ENCODE data around the gene SRGAP3.
A peak's percentile ranks its signal among the peaks of the same experiment; 100 is the strongest.

The SRGAP3 gene

DNA sequence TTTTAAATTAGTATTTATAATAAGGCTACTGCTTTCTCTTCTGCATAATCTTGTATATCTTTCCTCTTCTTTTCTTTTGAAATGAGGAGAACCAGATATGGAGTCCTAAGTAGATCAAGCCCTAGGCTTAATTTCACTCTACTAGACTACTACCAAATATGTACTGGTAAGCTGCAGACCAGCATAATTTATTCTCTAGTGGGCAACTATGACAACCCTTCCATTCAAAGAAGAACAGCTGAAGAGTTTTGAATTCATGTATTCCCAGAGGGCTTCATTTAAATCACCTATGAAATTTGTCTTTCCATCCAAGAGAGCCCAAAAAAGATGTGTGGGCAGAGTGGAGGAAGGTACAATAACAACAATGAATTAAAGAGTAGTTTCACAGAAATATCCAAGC lies 296.1 kb downstream of the SRGAP3 start:
- ChIA-PET POLR2A (no interaction called here), CTCF (interaction anchor here (0.6 to 1.6 kb wide), 4 partner anchors 18 to 1819 kb away, joined by 3 to 5 read pairs (median 3); partner anchors contain the start of gene OXTR)
- H3K4me1 ChIP-seq (ENCODE audit: control insufficient read depth, insufficient read depth, low read length): peaks cover 7% of the 10 kb centered on the region
- no peaks in the 10 kb centered on the region for H3K9me3 ChIP-seq (ENCODE audit: control insufficient read depth, insufficient read depth, low read depth, low read length)
- H3K4me3 ChIP-seq (ENCODE audit: low read depth, low read length): no peak overlapping the region
- peaks cover 18 to 24% of the 10 kb centered on the region in 2 experiments; a peak in 2 of 3 replicates for H3K36me3 ChIP-seq (ENCODE audit: control insufficient read depth in 2 of 2, insufficient read depth in 1 of 2, low read length in 2 of 2)
- no peak overlapping the region for H3K27ac ChIP-seq (ENCODE audit: extremely low read depth, low read depth, low read length)
- no peak for TF ChIP-seq ZNF624 (tag by site-specific recombination; IDR thresholded peaks at IDR 0.05)

DNA sequence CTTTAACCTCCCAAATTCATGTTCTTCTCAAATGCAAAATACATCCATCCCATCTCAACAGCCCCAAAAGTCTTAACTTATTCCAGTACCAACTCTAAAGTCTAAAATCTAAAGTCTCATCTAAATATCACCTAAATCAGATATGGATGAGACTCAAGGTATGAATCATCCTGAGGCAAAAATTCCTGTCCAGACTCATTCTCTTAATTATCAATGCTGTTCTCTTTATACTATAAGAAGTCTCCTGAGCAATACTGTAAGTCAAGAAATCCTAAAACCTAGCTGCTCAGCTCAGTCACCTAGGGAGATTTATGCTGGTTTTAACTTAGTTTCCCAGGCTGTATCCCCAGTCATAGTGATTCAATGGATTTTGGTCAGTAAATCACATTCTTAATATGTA lies 297.3 kb downstream of the SRGAP3 start:
- Histone ChIP-seq H3K36me3 (ENCODE audit: control insufficient read depth in 2 of 2, insufficient read depth in 1 of 2, low read length in 2 of 2) (peaks cover 13 to 20% of the 10 kb centered on the region in 2 experiments; a peak in 2 of 3 replicates), H3K27ac (ENCODE audit: extremely low read depth, low read depth, low read length) (no peak overlapping the region), H3K4me1 (ENCODE audit: control insufficient read depth, insufficient read depth, low read length) (peaks cover 7% of the 10 kb centered on the region), H3K9me3 (ENCODE audit: control insufficient read depth, insufficient read depth, low read depth, low read length) (no peaks in the 10 kb centered on the region), H3K4me3 (ENCODE audit: low read depth, low read length) (no peak overlapping the region)
- TF ChIP-seq, protein P1, sequence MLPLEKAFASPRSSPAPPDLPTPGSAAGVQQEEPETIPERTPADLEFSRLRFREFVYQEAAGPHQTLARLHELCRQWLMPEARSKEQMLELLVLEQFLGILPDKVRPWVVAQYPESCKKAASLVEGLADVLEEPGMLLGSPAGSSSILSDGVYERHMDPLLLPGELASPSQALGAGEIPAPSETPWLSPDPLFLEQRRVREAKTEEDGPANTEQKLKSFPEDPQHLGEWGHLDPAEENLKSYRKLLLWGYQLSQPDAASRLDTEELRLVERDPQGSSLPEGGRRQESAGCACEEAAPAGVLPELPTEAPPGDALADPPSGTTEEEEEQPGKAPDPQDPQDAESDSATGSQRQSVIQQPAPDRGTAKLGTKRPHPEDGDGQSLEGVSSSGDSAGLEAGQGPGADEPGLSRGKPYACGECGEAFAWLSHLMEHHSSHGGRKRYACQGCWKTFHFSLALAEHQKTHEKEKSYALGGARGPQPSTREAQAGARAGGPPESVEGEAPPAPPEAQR (tag by site-specific recombination; IDR thresholded peaks at IDR 0.05): no peak
- TF ChIP-seq ZNF146 (tag by site-specific recombination; IDR thresholded peaks at IDR 0.05) (no peak), ZNF202 (tag by site-specific recombination; IDR thresholded peaks at IDR 0.05; ENCODE audit: borderline replicate concordance) (no peak)
- TF ChIP-seq, protein P2, sequence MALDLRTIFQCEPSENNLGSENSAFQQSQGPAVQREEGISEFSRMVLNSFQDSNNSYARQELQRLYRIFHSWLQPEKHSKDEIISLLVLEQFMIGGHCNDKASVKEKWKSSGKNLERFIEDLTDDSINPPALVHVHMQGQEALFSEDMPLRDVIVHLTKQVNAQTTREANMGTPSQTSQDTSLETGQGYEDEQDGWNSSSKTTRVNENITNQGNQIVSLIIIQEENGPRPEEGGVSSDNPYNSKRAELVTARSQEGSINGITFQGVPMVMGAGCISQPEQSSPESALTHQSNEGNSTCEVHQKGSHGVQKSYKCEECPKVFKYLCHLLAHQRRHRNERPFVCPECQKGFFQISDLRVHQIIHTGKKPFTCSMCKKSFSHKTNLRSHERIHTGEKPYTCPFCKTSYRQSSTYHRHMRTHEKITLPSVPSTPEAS (tag by site-specific recombination; IDR thresholded peaks at IDR 0.05): no peak
- TF ChIP-seq, protein P3, sequence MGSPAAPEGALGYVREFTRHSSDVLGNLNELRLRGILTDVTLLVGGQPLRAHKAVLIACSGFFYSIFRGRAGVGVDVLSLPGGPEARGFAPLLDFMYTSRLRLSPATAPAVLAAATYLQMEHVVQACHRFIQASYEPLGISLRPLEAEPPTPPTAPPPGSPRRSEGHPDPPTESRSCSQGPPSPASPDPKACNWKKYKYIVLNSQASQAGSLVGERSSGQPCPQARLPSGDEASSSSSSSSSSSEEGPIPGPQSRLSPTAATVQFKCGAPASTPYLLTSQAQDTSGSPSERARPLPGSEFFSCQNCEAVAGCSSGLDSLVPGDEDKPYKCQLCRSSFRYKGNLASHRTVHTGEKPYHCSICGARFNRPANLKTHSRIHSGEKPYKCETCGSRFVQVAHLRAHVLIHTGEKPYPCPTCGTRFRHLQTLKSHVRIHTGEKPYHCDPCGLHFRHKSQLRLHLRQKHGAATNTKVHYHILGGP (tag by site-specific recombination; IDR thresholded peaks at IDR 0.05): no peak
- ChIA-PET POLR2A (no interaction called here), CTCF (interaction anchor here (1.3 kb wide), 1 partner anchor 35 kb away, joined by 5 read pairs; no protein-coding TSS in a partner anchor)

DNA sequence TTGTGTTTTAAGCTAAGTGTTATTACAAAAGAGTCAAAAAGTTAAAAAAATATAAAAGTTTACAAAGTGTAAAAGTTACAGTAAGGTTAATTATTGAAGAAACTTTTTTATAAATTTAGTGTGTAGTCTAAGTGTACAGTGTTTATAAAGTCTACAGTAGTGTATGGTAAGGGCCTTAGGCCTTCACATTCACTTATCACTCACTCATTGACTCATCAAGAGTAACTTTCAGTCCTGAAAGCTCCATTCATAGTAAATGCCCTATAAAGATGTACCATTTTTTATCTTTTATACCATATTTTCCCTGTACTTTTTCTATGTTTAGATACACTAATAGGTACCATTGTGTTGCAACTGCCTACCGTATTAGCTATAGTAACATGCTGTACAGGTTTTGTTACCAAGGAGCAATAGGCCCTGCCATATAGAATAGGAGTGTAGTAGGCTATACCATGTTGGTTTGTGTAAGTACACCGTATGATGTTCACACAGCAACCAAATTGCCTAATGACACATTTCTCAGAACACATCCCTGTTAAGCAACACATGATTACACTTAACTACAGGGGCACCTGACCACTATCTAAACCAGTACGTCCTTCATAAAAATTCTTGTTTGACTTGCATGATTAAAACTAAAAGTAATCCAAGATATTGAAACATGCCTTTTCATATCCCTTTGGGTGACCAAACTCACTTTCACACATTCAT lies 303.4 kb downstream of the SRGAP3 start:
- H3K4me1 ChIP-seq (ENCODE audit: control insufficient read depth, insufficient read depth, low read length): peaks cover 7% of the 10 kb centered on the region
- CTCF ChIA-PET: interaction anchor here (1.2 kb wide), 1 partner anchor 8 kb away, joined by 4 read pairs; no protein-coding TSS in a partner anchor

DNA sequence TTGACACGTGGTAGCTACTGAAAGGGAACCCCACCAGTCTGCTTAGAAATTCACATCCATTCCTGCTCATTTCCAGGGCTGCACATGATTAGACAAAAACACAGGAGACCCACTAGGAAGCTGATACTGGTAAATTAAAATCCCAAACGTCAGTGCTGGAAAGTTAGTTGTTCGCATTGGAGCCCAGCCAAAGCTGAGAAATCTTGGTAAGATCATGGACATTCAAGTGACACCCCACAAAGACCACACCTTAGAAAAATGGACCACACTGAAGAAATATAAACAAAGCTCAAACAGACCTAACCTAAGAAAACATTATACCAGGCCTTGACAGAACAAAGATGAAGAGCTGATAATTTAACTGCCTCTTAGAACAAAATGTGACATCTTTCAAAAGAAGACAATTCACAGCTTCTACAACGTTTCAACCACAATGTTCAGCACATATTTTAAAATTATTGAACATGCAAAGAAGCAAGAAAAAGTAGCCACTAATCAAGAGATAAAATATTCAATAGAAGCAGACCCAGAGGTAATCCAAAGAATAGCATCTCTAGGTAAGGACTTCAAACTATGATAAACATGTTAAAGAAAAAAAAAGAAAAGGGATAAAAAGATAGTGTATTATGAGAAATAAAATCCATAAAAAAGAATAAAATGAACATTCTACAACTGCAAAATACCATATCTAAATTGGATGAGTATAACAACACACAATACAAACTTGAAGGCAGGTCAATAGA lies 306.5 kb downstream of the SRGAP3 start:
- ChIA-PET POLR2A (no interaction called here), CTCF (no interaction called here)
- Histone ChIP-seq H3K4me3 (ENCODE audit: low read depth, low read length) (no peak overlapping the region), H3K36me3 (ENCODE audit: control insufficient read depth in 2 of 2, insufficient read depth in 1 of 2, low read length in 2 of 2) (peaks cover 42 to 90% of the 10 kb centered on the region in 2 experiments), H3K27ac (ENCODE audit: extremely low read depth, low read depth, low read length) (no peak overlapping the region), H3K9me3 (ENCODE audit: control insufficient read depth, insufficient read depth, low read depth, low read length) (no peaks in the 10 kb centered on the region), H3K4me1 (ENCODE audit: control insufficient read depth, insufficient read depth, low read length) (no peaks in the 10 kb centered on the region)
- TF ChIP-seq SETDB1 (IDR thresholded peaks at IDR 0.05; ENCODE audit: insufficient read length, low read length) (peak; percentile 85), GLI4 (tag by site-specific recombination; IDR thresholded peaks at IDR 0.05) (no peak), ZNF621 (tag by site-specific recombination; IDR thresholded peaks at IDR 0.05) (no peak)
- TF ChIP-seq, protein P4, sequence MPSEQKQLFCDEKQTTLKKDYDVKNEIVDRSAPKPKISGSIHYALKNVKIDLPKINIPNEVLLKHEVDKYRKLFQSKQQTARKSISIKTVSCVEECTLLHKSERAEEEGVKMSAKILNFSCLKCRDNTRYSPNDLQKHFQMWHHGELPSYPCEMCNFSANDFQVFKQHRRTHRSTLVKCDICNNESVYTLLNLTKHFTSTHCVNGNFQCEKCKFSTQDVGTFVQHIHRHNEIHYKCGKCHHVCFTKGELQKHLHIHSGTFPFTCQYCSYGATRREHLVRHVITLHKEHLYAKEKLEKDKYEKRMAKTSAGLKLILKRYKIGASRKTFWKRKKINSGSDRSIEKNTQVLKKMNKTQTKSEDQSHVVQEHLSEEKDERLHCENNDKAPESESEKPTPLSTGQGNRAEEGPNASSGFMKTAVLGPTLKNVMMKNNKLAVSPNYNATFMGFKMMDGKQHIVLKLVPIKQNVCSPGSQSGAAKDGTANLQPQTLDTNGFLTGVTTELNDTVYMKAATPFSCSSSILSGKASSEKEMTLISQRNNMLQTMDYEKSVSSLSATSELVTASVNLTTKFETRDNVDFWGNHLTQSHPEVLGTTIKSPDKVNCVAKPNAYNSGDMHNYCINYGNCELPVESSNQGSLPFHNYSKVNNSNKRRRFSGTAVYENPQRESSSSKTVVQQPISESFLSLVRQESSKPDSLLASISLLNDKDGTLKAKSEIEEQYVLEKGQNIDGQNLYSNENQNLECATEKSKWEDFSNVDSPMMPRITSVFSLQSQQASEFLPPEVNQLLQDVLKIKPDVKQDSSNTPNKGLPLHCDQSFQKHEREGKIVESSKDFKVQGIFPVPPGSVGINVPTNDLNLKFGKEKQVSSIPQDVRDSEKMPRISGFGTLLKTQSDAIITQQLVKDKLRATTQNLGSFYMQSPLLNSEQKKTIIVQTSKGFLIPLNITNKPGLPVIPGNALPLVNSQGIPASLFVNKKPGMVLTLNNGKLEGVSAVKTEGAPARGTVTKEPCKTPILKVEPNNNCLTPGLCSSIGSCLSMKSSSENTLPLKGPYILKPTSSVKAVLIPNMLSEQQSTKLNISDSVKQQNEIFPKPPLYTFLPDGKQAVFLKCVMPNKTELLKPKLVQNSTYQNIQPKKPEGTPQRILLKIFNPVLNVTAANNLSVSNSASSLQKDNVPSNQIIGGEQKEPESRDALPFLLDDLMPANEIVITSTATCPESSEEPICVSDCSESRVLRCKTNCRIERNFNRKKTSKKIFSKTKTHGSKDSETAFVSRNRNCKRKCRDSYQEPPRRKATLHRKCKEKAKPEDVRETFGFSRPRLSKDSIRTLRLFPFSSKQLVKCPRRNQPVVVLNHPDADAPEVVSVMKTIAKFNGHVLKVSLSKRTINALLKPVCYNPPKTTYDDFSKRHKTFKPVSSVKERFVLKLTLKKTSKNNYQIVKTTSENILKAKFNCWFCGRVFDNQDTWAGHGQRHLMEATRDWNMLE (tag by site-specific recombination; conservative IDR thresholded peaks at IDR 0.05; ENCODE audit: low read depth): no peak

More for the DNA sequence above, 303.4 kb downstream of the SRGAP3 start:
- POLR2A ChIA-PET: no interaction called here
- no peak for TF ChIP-seq ZNF654 (tag by site-specific recombination; IDR thresholded peaks at IDR 0.05; ENCODE audit: low read depth)
- TF ChIP-seq ZNF157 (tag by site-specific recombination; IDR thresholded peaks at IDR 0.05): no peak
- H3K27ac ChIP-seq (ENCODE audit: extremely low read depth, low read depth, low read length): no peak overlapping the region
- no peak overlapping the region for H3K4me3 ChIP-seq (ENCODE audit: low read depth, low read length)
- H3K36me3 ChIP-seq (ENCODE audit: control insufficient read depth in 2 of 2, insufficient read depth in 1 of 2, low read length in 2 of 2): peaks cover 35 to 63% of the 10 kb centered on the region in 2 experiments
- no peaks in the 10 kb centered on the region for H3K9me3 ChIP-seq (ENCODE audit: control insufficient read depth, insufficient read depth, low read depth, low read length)
